Sigmoid colon (tissue), 4 donors: ENCODE measurements around the gene BRSK2.

ENCODE experiments used
- CTCF ChIP-seq, 4 experiments: fragments of 450-650 bp in 3 of 4; fragments of 200-600 bp in 1 of 4; IDR thresholded peaks; one replicate each; pipeline ENCODE4 v1.5.1; 2016 to 2019; ENCODE audit warnings: antibody characterized with exemption in 4 of 4, mild to moderate bottlenecking in 3 of 4, moderate library complexity in 2 of 4
- POLR2A ChIP-seq, 2 donors: fragments of 450-650 bp; IDR thresholded peaks; one replicate each; pipeline ENCODE4 v1.6.1; 2016; ENCODE audit warnings: antibody characterized with exemption in 2 of 2, mild to moderate bottlenecking in 2 of 2, moderate library complexity in 2 of 2
- POLR2AphosphoS5 ChIP-seq, 4 donors: sonication (generic); formaldehyde crosslinking; IDR thresholded peaks; one replicate each; pipeline ENCODE4 v1.6.1; 2017; ENCODE audit warnings: antibody characterized with exemption in 4 of 4

DNA sequence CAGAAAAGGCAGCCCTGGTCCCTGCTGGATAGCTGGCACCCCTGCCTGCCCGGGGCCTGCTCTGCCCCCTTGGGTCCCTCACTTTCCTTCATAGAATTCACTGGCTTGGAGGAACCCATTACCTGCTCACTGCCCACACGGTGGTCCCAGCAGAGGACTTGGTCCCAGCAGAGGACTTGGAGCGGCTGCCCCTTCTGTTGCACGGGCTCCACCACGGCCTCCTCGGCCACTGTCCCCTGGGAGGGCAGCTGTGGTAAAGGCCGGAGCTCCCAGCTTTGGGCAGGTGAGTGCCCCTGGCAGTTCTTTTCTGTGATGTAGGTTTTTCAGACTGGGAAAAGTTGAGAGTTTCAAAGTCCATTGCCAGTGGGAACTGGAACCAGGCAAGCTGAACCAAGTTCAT lies 25.9 kb downstream of the BRSK2 start:
- TF ChIP-seq CTCF (IDR thresholded peaks at IDR 0.05) (no peak), POLR2A (IDR thresholded peaks at IDR 0.05) (no peak), POLR2AphosphoS5 (IDR thresholded peaks at IDR 0.05) (no peak)
